Osteocyte (in vitro differentiated cells): ENCODE data around the gene PADI1. TPM values are rescaled to one million over a fixed set of nuclear protein-coding genes. Genes with fewer than 3 reads are reported as not detected.

Experiments
- DNase-seq: peaks from one replicate; pipeline ENCODE4 v3.0.0; 2021; ENCODE audit warnings: mixed read lengths; ENCODE audit not compliant: unreplicated experiment; ENCODE audit errors: extremely low spot score
- H3K27ac Mint-ChIP-seq: one replicate; pipeline ENCODE4 v1.8.0; 2021; ENCODE audit warnings: mild to moderate bottlenecking, mixed read lengths; ENCODE audit not compliant: unreplicated experiment
- H3K27me3 Mint-ChIP-seq: one replicate; pipeline ENCODE4 v1.8.0; 2021; ENCODE audit warnings: mixed read lengths; ENCODE audit not compliant: unreplicated experiment
- H3K36me3 Mint-ChIP-seq: one replicate; pipeline ENCODE4 v1.8.0; 2021; ENCODE audit warnings: mixed read lengths; ENCODE audit not compliant: unreplicated experiment
- H3K4me1 Mint-ChIP-seq: one replicate; pipeline ENCODE4 v1.8.0; 2021; ENCODE audit warnings: mixed read lengths; ENCODE audit not compliant: unreplicated experiment
- H3K4me3 Mint-ChIP-seq: one replicate; pipeline ENCODE4 v1.8.0; 2021; ENCODE audit warnings: mild to moderate bottlenecking, moderate library complexity, mixed read lengths; ENCODE audit not compliant: unreplicated experiment
- H3K9me3 Mint-ChIP-seq: one replicate; pipeline ENCODE4 v1.8.0; 2021; ENCODE audit warnings: mixed read lengths; ENCODE audit not compliant: unreplicated experiment
- total RNA-seq: library from RNA; stranded (reverse); gene quantifications from 2 replicates; pipeline ENCODE4 v1.2.1, GENCODE V29; 2021
- TF ChIP-seq, protein P1 (sequence below): fragments of 200-600 bp; sonication (generic); IDR thresholded peaks from 2 replicates; pipeline ENCODE4 v1.5.0; 2021; ENCODE audit warnings: antibody characterized with exemption, mild to moderate bottlenecking, moderate library complexity

PADI1 gene
- total RNA-seq, 1 donor from 2014 or later, result 1.7 TPM

- Mint-ChIP-seq H3K27me3 (no peaks in the 10 kb centered on the region), H3K4me3 (no peak overlapping the region), H3K4me1 (peaks cover 51% of the 10 kb centered on the region), H3K9me3 (no peaks in the 10 kb centered on the region), H3K36me3 (no peaks in the 10 kb centered on the region), H3K27ac (no peak overlapping the region)
- TF ChIP-seq, protein P1, sequence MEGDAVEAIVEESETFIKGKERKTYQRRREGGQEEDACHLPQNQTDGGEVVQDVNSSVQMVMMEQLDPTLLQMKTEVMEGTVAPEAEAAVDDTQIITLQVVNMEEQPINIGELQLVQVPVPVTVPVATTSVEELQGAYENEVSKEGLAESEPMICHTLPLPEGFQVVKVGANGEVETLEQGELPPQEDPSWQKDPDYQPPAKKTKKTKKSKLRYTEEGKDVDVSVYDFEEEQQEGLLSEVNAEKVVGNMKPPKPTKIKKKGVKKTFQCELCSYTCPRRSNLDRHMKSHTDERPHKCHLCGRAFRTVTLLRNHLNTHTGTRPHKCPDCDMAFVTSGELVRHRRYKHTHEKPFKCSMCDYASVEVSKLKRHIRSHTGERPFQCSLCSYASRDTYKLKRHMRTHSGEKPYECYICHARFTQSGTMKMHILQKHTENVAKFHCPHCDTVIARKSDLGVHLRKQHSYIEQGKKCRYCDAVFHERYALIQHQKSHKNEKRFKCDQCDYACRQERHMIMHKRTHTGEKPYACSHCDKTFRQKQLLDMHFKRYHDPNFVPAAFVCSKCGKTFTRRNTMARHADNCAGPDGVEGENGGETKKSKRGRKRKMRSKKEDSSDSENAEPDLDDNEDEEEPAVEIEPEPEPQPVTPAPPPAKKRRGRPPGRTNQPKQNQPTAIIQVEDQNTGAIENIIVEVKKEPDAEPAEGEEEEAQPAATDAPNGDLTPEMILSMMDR, result no peak
- no peak for DNase-seq
These were observed 38.3 kb downstream of the PADI1 start for GRCh38 chr1:17243274-17243673.

DNA sequence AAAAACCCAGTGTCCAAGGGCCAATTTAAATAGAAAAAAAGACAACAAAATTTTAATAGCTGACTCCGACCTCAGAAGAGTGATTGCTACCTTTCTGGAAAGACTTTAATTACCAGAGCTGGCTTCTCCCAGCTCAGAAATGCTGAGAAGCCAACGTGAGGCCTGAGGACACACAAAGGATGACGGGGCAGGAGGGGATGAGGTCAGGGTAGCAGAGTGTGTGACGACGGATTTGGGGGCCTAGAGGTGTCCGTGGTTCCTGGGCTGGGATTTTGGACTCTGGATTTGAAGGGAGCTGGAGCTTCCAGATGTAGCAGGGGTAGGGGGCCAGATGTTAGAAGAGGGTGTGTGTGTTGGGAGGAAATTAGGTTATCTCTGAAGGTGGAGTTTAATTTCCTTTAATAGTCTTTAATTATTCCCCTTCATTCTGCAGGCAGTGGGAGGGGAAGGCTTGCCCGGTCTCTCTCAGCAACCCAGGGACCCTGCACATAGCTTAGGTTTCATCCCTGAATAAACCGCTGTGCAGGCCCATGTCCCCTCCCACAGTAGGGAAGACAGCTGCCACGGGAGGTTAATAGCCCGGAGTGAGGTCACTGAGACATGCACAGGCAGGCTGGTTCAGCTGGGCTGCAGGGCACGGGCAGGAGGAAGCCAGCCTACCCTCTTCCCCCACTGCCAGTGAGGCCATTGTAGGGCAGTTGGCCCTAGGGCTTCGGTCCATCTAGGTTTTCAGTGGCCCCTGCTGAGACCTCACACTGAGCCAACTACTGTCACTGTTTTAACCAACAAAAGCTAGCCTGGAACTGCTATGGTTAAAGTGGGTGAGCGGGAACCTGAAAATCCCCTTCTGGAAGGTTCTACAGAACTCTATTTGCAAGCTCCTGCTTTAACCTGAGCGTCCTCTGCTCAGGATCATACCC is 40.2 kb downstream of the PADI1 start:
- Mint-ChIP-seq H3K27ac (peak overlapping the region; percentile 67), H3K27me3 (no peaks in the 10 kb centered on the region), H3K4me3 (no peak overlapping the region), H3K9me3 (no peaks in the 10 kb centered on the region), H3K36me3 (no peaks in the 10 kb centered on the region), H3K4me1 (peaks cover 40% of the 10 kb centered on the region)
- no peak for DNase-seq
- TF ChIP-seq, protein P1, result no peak

- Mint-ChIP-seq H3K4me3 (no peak overlapping the region), H3K4me1 (peaks cover 41% of the 10 kb centered on the region), H3K27me3 (no peaks in the 10 kb centered on the region), H3K9me3 (no peaks in the 10 kb centered on the region), H3K27ac (peak overlapping the region; percentile 67), H3K36me3 (no peaks in the 10 kb centered on the region)
- TF ChIP-seq, protein P1, result no peak
- no peak for DNase-seq
These were observed 40.9 kb downstream of the PADI1 start for GRCh38 chr1:17245816-17246325.

- no peak for DNase-seq
- no peak overlapping the region for H3K27ac Mint-ChIP-seq
- no peaks in the 10 kb centered on the region for H3K27me3 Mint-ChIP-seq
- TF ChIP-seq, protein P1, result no peak
- H3K4me1 Mint-ChIP-seq, result peaks cover 47% of the 10 kb centered on the region
- no peaks in the 10 kb centered on the region for H3K36me3 Mint-ChIP-seq
- H3K9me3 Mint-ChIP-seq, result no peaks in the 10 kb centered on the region
- no peak overlapping the region for H3K4me3 Mint-ChIP-seq
These were observed 42.0 kb downstream of the PADI1 start for GRCh38 chr1:17246971-17247370.

DNA sequence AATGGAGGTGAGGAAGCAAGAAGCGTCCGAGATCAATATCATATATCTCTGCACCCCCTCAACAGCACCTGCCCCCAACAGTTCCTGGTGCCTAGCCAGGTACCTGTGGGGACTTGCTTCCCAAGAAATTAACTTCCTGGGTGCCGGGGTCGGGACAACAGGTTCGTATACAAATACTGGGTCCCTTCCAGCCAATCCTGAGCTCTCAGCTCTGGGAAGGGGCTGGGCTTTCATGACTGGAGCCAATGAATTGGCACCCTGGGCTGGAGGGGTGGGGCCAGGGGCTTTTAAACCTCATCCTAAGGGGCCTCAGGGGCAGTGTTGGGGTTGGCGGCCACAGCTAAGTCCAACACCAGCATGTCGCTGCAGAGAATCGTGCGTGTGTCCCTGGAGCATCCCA is 43.9 kb downstream of the PADI1 start, which contains the start of gene PADI3:
PADI3 (plus strand) TSS at position 318 of the 400 bp plus-strand sequence; CDS start at position 358, 40 bp downstream.
- H3K4me1 Mint-ChIP-seq, result peaks cover 45% of the 10 kb centered on the region
- no peaks in the 10 kb centered on the region for H3K27me3 Mint-ChIP-seq
- TF ChIP-seq, protein P1, result no peak

More for the DNA sequence above, 43.9 kb downstream of the PADI1 start, which contains the start of gene PADI3:
- Mint-ChIP-seq H3K27ac (no peak within 1 kb of the TSS), H3K9me3 (no peaks in the 10 kb centered on the region), H3K36me3 (no peaks in the 10 kb centered on the region), H3K4me3 (no peak within 1 kb of the TSS)
- no peak for DNase-seq
